Measurements from ENCODE around the gene TSPO2. TPM values are rescaled to one million over a fixed set of nuclear protein-coding genes. Genes with fewer than 3 reads are reported as not detected.

TSPO2 gene
- total and polyA plus RNA-seq, 2 of the 8 experiments (the other 6 are each of a cell fraction or from before 2014, with no cell fraction given), result not detected

- H3K23ac ChIP-seq (ENCODE audit: insufficient read length), result no peak overlapping the region
- H2BK120ac ChIP-seq (replicated peaks; ENCODE audit: low read depth, low read length), result no peak overlapping the region
- no peak overlapping the region for H2BK12ac ChIP-seq (ENCODE audit: low read depth, low read length)
- ChIA-PET POLR2A (ENCODE audit: partially characterized antibody) (interaction anchor here (2.1 kb wide), 2 partner anchors 9 kb away, joined by 5 to 8 read pairs; partner anchors contain the start of genes NFYA and OARD1), CTCF (ENCODE audit: partially characterized antibody) (interaction anchor here (1.5 kb wide), 1 partner anchor 147 kb away, joined by 3 read pairs; no protein-coding TSS in a partner anchor)
- H4K20me1 ChIP-seq (replicated peaks in 1 of 2; ENCODE audit: control insufficient read depth in 1 of 2, insufficient read depth in 2 of 2, low read length in 2 of 2), result no peaks in the 10 kb centered on the region
- no peak overlapping the region for H3K14ac ChIP-seq (ENCODE audit: insufficient read length)
- H2AK5ac ChIP-seq (ENCODE audit: low read depth, low read length), result no peak overlapping the region
- no peaks in the 10 kb centered on the region; a peak in 1 of 7 replicates for H3K4me1 ChIP-seq (replicated peaks in 1 of 4; ENCODE audit: control insufficient read depth in 3 of 4, insufficient read depth in 4 of 4, low read length in 3 of 4)
- H3K4ac ChIP-seq (replicated peaks; ENCODE audit: insufficient read length, low read depth, low read length), result no peak overlapping the region
- H4K91ac ChIP-seq (replicated peaks; ENCODE audit: insufficient read length, low read length), result no peak overlapping the region
- no peak overlapping the region for H2BK20ac ChIP-seq (ENCODE audit: low read length)
- no peaks in the 10 kb centered on the region for H3K79me2 ChIP-seq (ENCODE audit: control insufficient read depth in 1 of 2, insufficient read depth in 2 of 2, low read length in 2 of 2)
- H3K27ac ChIP-seq (ENCODE audit: low read depth, low read length), result no peak overlapping the region
- H3K27me3 ChIP-seq (replicated peaks in 1 of 4; ENCODE audit: control insufficient read depth in 3 of 4, extremely low read depth in 1 of 4, insufficient read depth in 3 of 4, low read length in 3 of 4), result no peaks in the 10 kb centered on the region
- no peak overlapping the region for H3K4me3 ChIP-seq (ENCODE audit: extremely low read depth in 1 of 4, insufficient read depth in 2 of 4, low read depth in 3 of 4, low read length in 4 of 4)
- no peaks in the 10 kb centered on the region for H3K79me1 ChIP-seq (ENCODE audit: low read depth, low read length)
- H2BK5ac ChIP-seq (ENCODE audit: low read depth, low read length), result no peak overlapping the region
- no peak overlapping the region for H3K18ac ChIP-seq (ENCODE audit: extremely low read depth, low read length)
- no peak overlapping the region for H4K5ac ChIP-seq (ENCODE audit: insufficient read length, low read depth, low read length)
- no peak overlapping the region for H3K4me2 ChIP-seq (ENCODE audit: insufficient read depth in 1 of 2, low read depth in 2 of 2, low read length in 2 of 2)
- no peak overlapping the region for H3K9ac ChIP-seq (replicated peaks in 1 of 4; ENCODE audit: extremely low read depth in 1 of 4, low read depth in 3 of 4, low read length in 3 of 4)
- H3K9me3 ChIP-seq (ENCODE audit: insufficient read depth in 2 of 2, low read depth in 1 of 2, low read length in 1 of 2), result no peaks in the 10 kb centered on the region
- no peak overlapping the region for H2AFZ ChIP-seq (ENCODE audit: low read length)
- FAIRE-seq, result no peak
- WGBS, 2 experiments (ENCODE audit: extremely low coverage in 1 of 2, insufficient coverage in 1 of 2, insufficient read length in 1 of 2, insufficient replicate concordance in 2 of 2, low coverage in 1 of 2, low lambda C conversion rate in 2 of 2, missing lambda C conversion rate in 1 of 2), result 75% methylated on average over 2 of the region's 2 CpGs; no CpG with 5 or more reads in 1 of the 2 experiments
- H3K23me2 ChIP-seq (ENCODE audit: low read depth, low read length), result no peaks in the 10 kb centered on the region
- H2BK15ac ChIP-seq (ENCODE audit: low read length), result no peak overlapping the region
- H4K8ac ChIP-seq (ENCODE audit: extremely low read depth, insufficient read depth, low read length), result no peak overlapping the region
- DNase-seq (ENCODE audit: low read depth in 1 of 2, low spot score in 2 of 2), result no peak
- no peak overlapping the region for H3K56ac ChIP-seq (replicated peaks; ENCODE audit: insufficient read length, low read depth, low read length)
- peaks cover 4 to 42% (median 25%) of the 10 kb centered on the region in 4 experiments; a peak in 7 of 8 replicates for H3K36me3 ChIP-seq (ENCODE audit: control insufficient read depth in 2 of 4, insufficient read depth in 4 of 4, low read length in 3 of 4)
- TF ChIP-seq JUND (IDR thresholded peaks at IDR 0.05; ENCODE audit: low read length), result no peak
- TF ChIP-seq POLR2AphosphoS5 (IDR thresholded peaks at IDR 0.05; ENCODE audit: low read depth, low read length), result no peak
- TF ChIP-seq CHD1 (IDR thresholded peaks at IDR 0.05; ENCODE audit: low read depth, low read length), result no peak
- TF ChIP-seq USF2 (IDR thresholded peaks at IDR 0.05; ENCODE audit: low read length), result no peak
- no peak for TF ChIP-seq EP300 (IDR thresholded peaks at IDR 0.05; ENCODE audit: borderline replicate concordance in 1 of 2, low read depth in 2 of 2, low read length in 2 of 2)
- TF ChIP-seq SIX5 (IDR thresholded peaks at IDR 0.05; ENCODE audit: low read depth, low read length), result no peak
These were observed 21.6 kb downstream of the TSPO2 start for GRCh38 chr6:41063884-41064285.

All from H1 (cell line).